ENCODE measurements around the gene NR2E3. TPM values are rescaled to one million over a fixed set of nuclear protein-coding genes. Genes with fewer than 3 reads are reported as not detected.

NR2E3 gene
- total and polyA plus RNA-seq, 4 donors, result 0.25 to 3.2 (median 0.59) TPM

GRCh38 chr15:71821547-71822129 lies 11.3 kb downstream of the NR2E3 start:
- Histone ChIP-seq H3K36me3 (ENCODE audit: control insufficient read depth in 1 of 2, insufficient read depth in 2 of 2, low read length in 1 of 2) (peaks cover 5 to 10% of the 10 kb centered on the region in 2 donors), H3K27ac (ENCODE audit: low read depth in 1 of 2, low read length in 2 of 2) (no peak overlapping the region), H3K9me3 (ENCODE audit: control insufficient read depth, low read length) (peaks cover 7% of the 10 kb centered on the region), H3K27me3 (ENCODE audit: control insufficient read depth in 1 of 2, insufficient read depth in 2 of 2, low read length in 1 of 2) (no peaks in the 10 kb centered on the region), H3K4me1 (ENCODE audit: control insufficient read depth in 1 of 2, insufficient read depth in 2 of 2, low read length in 2 of 2) (no peaks in the 10 kb centered on the region), H3K4me3 (ENCODE audit: low read length in 2 of 2) (no peak overlapping the region)
- DNase-seq, result no peak
- intact Hi-C loops (cut with DNase I), result no loop called here
- WGBS, 2 donors, result 91 to 92% methylated on average over 5 of the region's 5 CpGs
- no peak for ATAC-seq (ENCODE audit: low FRiP score)

GRCh38 chr15:71822890-71823630 lies 12.7 kb downstream of the NR2E3 start:
- 85 to 95% methylated on average over 3 of the region's 3 CpGs for WGBS, 2 donors
- DNase-seq (no peak), ATAC-seq (ENCODE audit: low FRiP score) (no peak)
- intact Hi-C loops (cut with DNase I), result no loop called here
- Histone ChIP-seq H3K9me3 (ENCODE audit: control insufficient read depth, low read length) (peaks cover 7% of the 10 kb centered on the region), H3K4me3 (ENCODE audit: low read length in 2 of 2) (no peak overlapping the region), H3K27me3 (ENCODE audit: control insufficient read depth in 1 of 2, insufficient read depth in 2 of 2, low read length in 1 of 2) (no peaks in the 10 kb centered on the region), H3K4me1 (ENCODE audit: control insufficient read depth in 1 of 2, insufficient read depth in 2 of 2, low read length in 2 of 2) (no peaks in the 10 kb centered on the region), H3K36me3 (ENCODE audit: control insufficient read depth in 1 of 2, insufficient read depth in 2 of 2, low read length in 1 of 2) (peaks cover 10 to 18% of the 10 kb centered on the region in 2 donors), H3K27ac (ENCODE audit: low read depth in 1 of 2, low read length in 2 of 2) (no peak overlapping the region)

DNA sequence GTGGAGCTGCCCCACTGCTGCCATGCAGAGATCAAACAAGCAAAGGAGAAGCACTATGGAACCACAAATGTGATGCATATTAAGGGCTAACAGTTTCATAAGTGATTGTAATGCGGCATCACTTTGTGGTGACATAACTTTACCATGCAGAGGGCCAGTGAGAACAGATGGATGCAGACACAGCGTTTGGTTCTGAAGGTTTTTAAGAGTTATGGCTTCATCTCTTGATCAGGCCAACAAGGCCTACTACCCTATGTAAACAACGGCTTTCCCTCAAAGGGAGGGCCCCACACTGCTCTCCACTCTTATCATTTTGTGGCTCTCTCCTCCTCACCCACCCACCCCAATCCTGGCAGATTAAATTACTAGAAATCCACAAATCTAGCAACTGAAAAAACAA lies 13.4 kb downstream of the NR2E3 start:
- Histone ChIP-seq H3K4me1 (ENCODE audit: control insufficient read depth in 1 of 2, insufficient read depth in 2 of 2, low read length in 2 of 2) (no peaks in the 10 kb centered on the region), H3K4me3 (ENCODE audit: low read length in 2 of 2) (no peak overlapping the region), H3K27ac (ENCODE audit: low read depth in 1 of 2, low read length in 2 of 2) (no peak overlapping the region), H3K36me3 (ENCODE audit: control insufficient read depth in 1 of 2, insufficient read depth in 2 of 2, low read length in 1 of 2) (peaks cover 10 to 18% of the 10 kb centered on the region in 2 donors), H3K27me3 (ENCODE audit: control insufficient read depth in 1 of 2, insufficient read depth in 2 of 2, low read length in 1 of 2) (no peaks in the 10 kb centered on the region), H3K9me3 (ENCODE audit: control insufficient read depth, low read length) (peaks cover 7% of the 10 kb centered on the region)
- no peak for ATAC-seq (ENCODE audit: low FRiP score)
- whole genome bisulfite sequencing, 2 donors, result 52 to 65% methylated on average over 3 of the region's 3 CpGs
- intact Hi-C loops (cut with DNase I), result no loop called here
- no peak for DNase-seq

DNA sequence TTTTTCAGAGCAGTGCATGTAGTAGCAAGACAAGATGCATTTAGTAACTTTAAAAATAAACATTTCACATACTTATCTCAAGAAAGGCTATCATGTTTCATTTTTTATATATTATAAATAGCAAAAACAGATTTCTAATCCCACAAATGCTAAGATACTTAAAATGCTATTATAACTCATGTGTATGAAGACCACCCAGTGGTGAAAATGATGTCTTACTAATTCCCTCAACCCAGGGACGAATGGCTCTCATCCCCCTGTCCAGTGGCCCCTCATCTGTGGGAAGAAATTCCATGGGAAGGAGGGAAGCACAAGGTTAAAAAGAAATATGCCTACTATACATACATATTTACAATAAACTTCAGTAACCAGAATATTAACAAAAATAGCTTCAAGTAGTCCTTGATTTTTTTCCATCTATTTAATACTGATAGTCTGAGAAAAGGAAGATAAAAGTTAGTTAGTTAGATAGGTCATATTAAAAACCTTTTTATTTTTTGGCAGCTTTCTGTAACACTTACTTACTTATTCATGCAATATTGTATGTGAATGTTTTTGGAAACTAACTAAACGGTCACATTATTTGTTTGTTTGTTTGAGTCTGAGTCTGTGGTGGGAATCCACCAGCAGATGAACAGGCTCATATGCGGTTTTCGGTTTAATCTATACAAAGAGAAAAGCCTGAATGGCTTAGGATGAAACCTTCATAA lies 14.8 kb downstream of the NR2E3 start:
- Histone ChIP-seq H3K27ac (ENCODE audit: low read depth in 1 of 2, low read length in 2 of 2) (no peak overlapping the region), H3K27me3 (ENCODE audit: control insufficient read depth in 1 of 2, insufficient read depth in 2 of 2, low read length in 1 of 2) (no peaks in the 10 kb centered on the region), H3K9me3 (ENCODE audit: control insufficient read depth, low read length) (peaks cover 7% of the 10 kb centered on the region), H3K4me3 (ENCODE audit: low read length in 2 of 2) (no peak overlapping the region), H3K36me3 (ENCODE audit: control insufficient read depth in 1 of 2, insufficient read depth in 2 of 2, low read length in 1 of 2) (peaks cover 15 to 21% of the 10 kb centered on the region in 2 donors), H3K4me1 (ENCODE audit: control insufficient read depth in 1 of 2, insufficient read depth in 2 of 2, low read length in 2 of 2) (no peaks in the 10 kb centered on the region)
- 86 to 88% methylated on average over 4 of the region's 4 CpGs for WGBS, 2 donors
- DNase-seq (no peak), ATAC-seq (ENCODE audit: low FRiP score) (no peak)
- intact Hi-C loops (cut with DNase I), result no loop called here

GRCh38 chr15:71826196-71826595 lies 15.8 kb downstream of the NR2E3 start:
- WGBS, 2 donors, result 70 to 76% methylated on average over 5 of the region's 5 CpGs
- peaks cover 15 to 21% of the 10 kb centered on the region in 2 donors for H3K36me3 ChIP-seq (ENCODE audit: control insufficient read depth in 1 of 2, insufficient read depth in 2 of 2, low read length in 1 of 2)

DNA sequence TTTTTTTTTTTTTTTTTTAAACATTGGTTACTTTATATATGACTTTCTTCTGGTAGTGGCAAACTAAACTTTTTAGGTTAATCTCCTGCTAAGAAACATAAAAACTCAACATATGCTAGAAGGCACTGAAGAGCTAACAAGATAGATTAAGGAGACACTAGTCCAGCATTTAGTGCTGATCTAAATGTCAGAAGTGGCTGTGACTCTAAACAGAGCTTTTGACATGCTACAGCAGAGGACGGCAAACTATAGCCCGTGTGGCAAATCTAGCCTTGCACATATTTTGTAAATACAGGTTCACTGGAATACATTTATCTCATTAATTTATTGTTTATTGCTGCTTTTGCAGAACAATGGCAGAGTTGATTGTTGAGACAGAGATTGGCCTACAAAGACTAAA lies 20.6 kb downstream of the NR2E3 start:
- DNase-seq, result no peak
- Histone ChIP-seq H3K27me3 (ENCODE audit: control insufficient read depth in 1 of 2, insufficient read depth in 2 of 2, low read length in 1 of 2) (no peaks in the 10 kb centered on the region), H3K9me3 (ENCODE audit: control insufficient read depth, low read length) (no peaks in the 10 kb centered on the region), H3K36me3 (ENCODE audit: control insufficient read depth in 1 of 2, insufficient read depth in 2 of 2, low read length in 1 of 2) (peaks cover 15 to 16% of the 10 kb centered on the region in 2 donors), H3K27ac (ENCODE audit: low read depth in 1 of 2, low read length in 2 of 2) (no peak overlapping the region), H3K4me1 (ENCODE audit: control insufficient read depth in 1 of 2, insufficient read depth in 2 of 2, low read length in 2 of 2) (no peaks in the 10 kb centered on the region), H3K4me3 (ENCODE audit: low read length in 2 of 2) (no peak overlapping the region)
- ATAC-seq (ENCODE audit: low FRiP score), result no peak
- intact Hi-C loops (cut with DNase I), result no loop called here
- 93 to 94% methylated on average over 2 of the region's 2 CpGs for WGBS, 2 donors

More at GRCh38 chr15:71826196-71826595, 15.8 kb downstream of the NR2E3 start:
- H3K4me3 ChIP-seq (ENCODE audit: low read length in 2 of 2), result no peak overlapping the region
- no peak overlapping the region for H3K27ac ChIP-seq (ENCODE audit: low read depth in 1 of 2, low read length in 2 of 2)
- no peak for DNase-seq
- H3K9me3 ChIP-seq (ENCODE audit: control insufficient read depth, low read length), result peaks cover 7% of the 10 kb centered on the region
- no peaks in the 10 kb centered on the region for H3K27me3 ChIP-seq (ENCODE audit: control insufficient read depth in 1 of 2, insufficient read depth in 2 of 2, low read length in 1 of 2)
- no peak for ATAC-seq (ENCODE audit: low FRiP score)
- intact Hi-C loops (cut with DNase I), result no loop called here
- H3K4me1 ChIP-seq (ENCODE audit: control insufficient read depth in 1 of 2, insufficient read depth in 2 of 2, low read length in 2 of 2), result no peaks in the 10 kb centered on the region

GRCh38 chr15:71841563-71841962 lies 31.2 kb downstream of the NR2E3 start:
- Histone ChIP-seq H3K9me3 (ENCODE audit: control insufficient read depth, low read length) (no peaks in the 10 kb centered on the region), H3K4me1 (ENCODE audit: control insufficient read depth in 1 of 2, insufficient read depth in 2 of 2, low read length in 2 of 2) (no peaks in the 10 kb centered on the region), H3K27me3 (ENCODE audit: control insufficient read depth in 1 of 2, insufficient read depth in 2 of 2, low read length in 1 of 2) (no peaks in the 10 kb centered on the region), H3K36me3 (ENCODE audit: control insufficient read depth in 1 of 2, insufficient read depth in 2 of 2, low read length in 1 of 2) (peaks cover 3 to 6% of the 10 kb centered on the region in 2 donors), H3K4me3 (ENCODE audit: low read length in 2 of 2) (no peak overlapping the region), H3K27ac (ENCODE audit: low read depth in 1 of 2, low read length in 2 of 2) (no peak overlapping the region)
- WGBS, 2 donors, result 90 to 92% methylated on average over 3 of the region's 3 CpGs
- intact Hi-C loops (cut with DNase I), result no loop called here
- DNase-seq, result no peak
- ATAC-seq (ENCODE audit: low FRiP score), result no peak

DNA sequence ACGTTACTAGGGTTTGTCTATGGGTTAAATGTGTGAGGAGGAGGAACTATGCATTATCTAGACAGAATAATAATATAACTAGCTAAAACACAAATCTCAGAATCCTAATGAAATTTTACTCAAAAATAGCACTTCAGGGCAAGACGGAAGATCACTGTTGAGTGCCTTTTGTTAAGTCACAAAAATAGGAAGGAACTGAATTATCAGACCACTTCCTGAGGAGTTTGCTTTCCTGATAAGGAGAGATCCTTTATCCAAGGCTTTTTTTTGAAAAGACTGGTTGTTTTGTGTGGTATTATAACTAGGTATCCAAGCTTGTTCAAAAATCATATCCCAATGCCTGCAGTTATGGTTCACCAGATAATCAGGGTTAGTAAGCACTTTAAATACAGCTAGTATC lies 34.6 kb downstream of the NR2E3 start:
- Histone ChIP-seq H3K27me3 (ENCODE audit: control insufficient read depth in 1 of 2, insufficient read depth in 2 of 2, low read length in 1 of 2) (no peaks in the 10 kb centered on the region), H3K4me1 (ENCODE audit: control insufficient read depth in 1 of 2, insufficient read depth in 2 of 2, low read length in 2 of 2) (no peaks in the 10 kb centered on the region), H3K4me3 (ENCODE audit: low read length in 2 of 2) (no peak overlapping the region), H3K27ac (ENCODE audit: low read depth in 1 of 2, low read length in 2 of 2) (no peak overlapping the region), H3K36me3 (ENCODE audit: control insufficient read depth in 1 of 2, insufficient read depth in 2 of 2, low read length in 1 of 2) (peaks cover 4 to 6% of the 10 kb centered on the region in 2 donors), H3K9me3 (ENCODE audit: control insufficient read depth, low read length) (no peaks in the 10 kb centered on the region)
- intact Hi-C loops (cut with DNase I), result no loop called here
- 90 to 91% methylated on average over 2 of the region's 2 CpGs for WGBS, 2 donors
- DNase-seq (no peak), ATAC-seq (ENCODE audit: low FRiP score) (no peak)
